ENCODE data around the gene KAZALD1. TPM values are rescaled to one million over a fixed set of nuclear protein-coding genes. Genes with fewer than 3 reads are reported as not detected.

The KAZALD1 gene
- total and polyA plus RNA-seq, 2 donors (not counting 1 experiment from before 2014, with no cell fraction given): 0.34 to 0.37 TPM

DNA sequence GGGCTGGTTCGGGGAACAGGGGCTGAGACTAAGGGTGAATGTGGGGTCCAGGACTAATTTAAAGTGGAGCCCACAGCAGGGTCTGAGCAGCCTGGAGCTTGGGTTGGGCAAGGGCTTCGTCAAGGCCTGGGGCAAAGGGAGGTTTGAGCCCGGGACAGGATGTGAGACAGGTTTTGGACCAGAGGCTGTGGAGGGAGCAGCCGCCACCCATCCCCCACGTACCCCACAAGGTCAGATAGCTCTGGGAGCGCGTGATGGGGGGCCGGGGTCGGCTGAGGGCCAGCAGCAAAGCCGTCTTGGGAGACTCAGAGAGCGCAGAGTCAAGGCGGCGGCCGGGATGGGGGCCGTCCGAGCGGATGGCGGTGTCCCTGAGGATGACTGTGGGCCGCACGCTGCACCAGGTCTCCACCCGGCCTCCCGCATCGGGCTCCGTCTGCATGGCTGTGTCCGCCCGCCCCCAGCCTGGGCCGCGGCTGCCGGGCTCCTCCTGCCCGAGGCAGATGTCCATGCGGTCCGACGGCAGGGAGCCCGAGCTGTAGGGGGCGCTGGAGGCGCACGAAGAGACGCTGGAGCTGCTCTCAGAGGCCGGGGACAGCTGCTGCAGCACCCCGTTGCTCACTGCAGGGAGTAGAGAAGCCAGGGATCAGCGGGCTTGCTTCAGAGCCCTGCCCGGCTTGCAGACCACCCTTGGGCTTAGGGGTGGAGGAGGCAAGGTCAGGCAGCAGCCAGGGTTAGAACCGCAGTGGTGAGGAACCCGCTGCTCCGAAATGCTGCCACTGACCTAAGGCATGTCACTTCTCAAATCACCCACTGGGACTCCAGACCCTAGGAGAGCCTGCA lies 43.0 kb upstream of the KAZALD1 start:
- peaks cover 16 to 22% of the 10 kb centered on the region in 2 donors for H3K4me1 ChIP-seq (ENCODE audit: control insufficient read depth in 2 of 2, insufficient read depth in 2 of 2, low read length in 2 of 2)
- intact Hi-C loops (cut with micrococcal nuclease): no loop called here
- Mint-ChIP-seq H3K27ac (no peak overlapping the region), H3K4me3 (peak overlapping the region; percentile 38), H3K4me1 (peaks cover 16% of the 10 kb centered on the region), H3K27me3 (peaks cover 38% of the 10 kb centered on the region), H3K9me3 (ENCODE audit: insufficient read depth) (no peaks in the 10 kb centered on the region)
- DNase-seq: peak; percentile 67
- 26% methylated on average over 41 of the region's 45 CpGs for WGBS (ENCODE audit: insufficient coverage)
- TF ChIP-seq, protein P1, sequence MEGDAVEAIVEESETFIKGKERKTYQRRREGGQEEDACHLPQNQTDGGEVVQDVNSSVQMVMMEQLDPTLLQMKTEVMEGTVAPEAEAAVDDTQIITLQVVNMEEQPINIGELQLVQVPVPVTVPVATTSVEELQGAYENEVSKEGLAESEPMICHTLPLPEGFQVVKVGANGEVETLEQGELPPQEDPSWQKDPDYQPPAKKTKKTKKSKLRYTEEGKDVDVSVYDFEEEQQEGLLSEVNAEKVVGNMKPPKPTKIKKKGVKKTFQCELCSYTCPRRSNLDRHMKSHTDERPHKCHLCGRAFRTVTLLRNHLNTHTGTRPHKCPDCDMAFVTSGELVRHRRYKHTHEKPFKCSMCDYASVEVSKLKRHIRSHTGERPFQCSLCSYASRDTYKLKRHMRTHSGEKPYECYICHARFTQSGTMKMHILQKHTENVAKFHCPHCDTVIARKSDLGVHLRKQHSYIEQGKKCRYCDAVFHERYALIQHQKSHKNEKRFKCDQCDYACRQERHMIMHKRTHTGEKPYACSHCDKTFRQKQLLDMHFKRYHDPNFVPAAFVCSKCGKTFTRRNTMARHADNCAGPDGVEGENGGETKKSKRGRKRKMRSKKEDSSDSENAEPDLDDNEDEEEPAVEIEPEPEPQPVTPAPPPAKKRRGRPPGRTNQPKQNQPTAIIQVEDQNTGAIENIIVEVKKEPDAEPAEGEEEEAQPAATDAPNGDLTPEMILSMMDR (IDR thresholded peaks at IDR 0.05): peak; percentile 69
- no peak for TF ChIP-seq EZH2 (IDR thresholded peaks at IDR 0.05; ENCODE audit: borderline replicate concordance, insufficient read depth, low read depth, low read length, poor library complexity, severe bottlenecking)
- no peaks in the 10 kb centered on the region for H3K79me2 ChIP-seq (ENCODE audit: control insufficient read depth, insufficient read depth, low read length)
- H3K9ac ChIP-seq (ENCODE audit: low read length): peak overlapping the region; percentile 3
- H3K4me3 ChIP-seq (ENCODE audit: control extremely low read depth in 1 of 5, extremely low read depth in 1 of 5, insufficient read depth in 1 of 5, low read depth in 2 of 5, low read length in 4 of 5): peak overlapping the region in 1 of 5 experiments; percentile 23
- H3K4me2 ChIP-seq (replicated peaks; ENCODE audit: low read depth, low read length, poor library complexity, severe bottlenecking): peak overlapping the region; percentile 65
- H3K27me3 ChIP-seq (replicated peaks in 1 of 4; ENCODE audit: control extremely low read depth in 1 of 4, control insufficient read depth in 3 of 4, insufficient read depth in 4 of 4, low read length in 3 of 4): peaks cover 0 to 46% (median 24%) of the 10 kb centered on the region in 4 experiments
- H3K27ac ChIP-seq (ENCODE audit: low read length in 2 of 2): no peak overlapping the region
- peak overlapping the region; percentile 60 for H2AFZ ChIP-seq (ENCODE audit: insufficient read depth, low read depth, low read length, poor library complexity, severe bottlenecking)
- ChIA-PET POLR2A (interaction anchor here (0.9 to 1.8 kb wide), 3 partner anchors 12 to 20 kb away, joined by 4 to 9 read pairs (median 4); partner anchors contain the start of genes LZTS2, PDZD7 and SFXN3), CTCF (interaction anchor here (0.7 to 7.0 kb wide), 14 partner anchors 8 to 79 kb away, joined by 3 to 57 read pairs (median 6); partner anchors contain the start of genes LZTS2, PDZD7 and SFXN3)
- no peaks in the 10 kb centered on the region for H3K36me3 ChIP-seq (replicated peaks in 1 of 2; ENCODE audit: control extremely low read depth in 1 of 2, control insufficient read depth in 1 of 2, extremely low read depth in 1 of 2, insufficient read depth in 2 of 2, low read length in 1 of 2)
- no peaks in the 10 kb centered on the region for H3K9me3 ChIP-seq (ENCODE audit: control extremely low read depth in 1 of 3, control insufficient read depth in 2 of 3, insufficient read depth in 1 of 3, low read length in 2 of 3)
- H4K20me1 ChIP-seq (ENCODE audit: control insufficient read depth, insufficient read depth, low read length, poor library complexity, severe bottlenecking): no peaks in the 10 kb centered on the region
- peak; percentile 46 for ATAC-seq (ENCODE audit: low read depth)

DNA sequence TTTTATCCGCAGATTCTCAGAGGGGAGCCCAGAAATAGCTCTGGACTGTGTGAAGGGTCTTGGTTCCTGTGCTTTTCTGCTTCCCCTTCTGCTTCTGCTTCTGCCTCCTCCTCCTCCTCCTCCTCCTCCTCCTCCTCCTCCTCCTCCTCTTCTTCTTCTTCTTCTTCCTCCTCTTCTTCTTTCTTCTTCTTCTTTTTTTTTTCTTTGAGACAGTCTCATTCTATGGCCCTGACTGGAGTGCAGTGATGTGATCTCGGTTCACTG lies 42.4 kb upstream of the KAZALD1 start:
- CTCF ChIA-PET: interaction anchor here (0.7 to 7.0 kb wide), 13 partner anchors 8 to 53 kb away, joined by 3 to 57 read pairs (median 6); partner anchors contain the start of genes LZTS2, PDZD7 and SFXN3
- peaks cover 14% of the 10 kb centered on the region for H3K4me1 Mint-ChIP-seq
- POLR2A ChIA-PET: interaction anchor here (0.6 to 1.2 kb wide), 3 partner anchors 12 to 47 kb away, joined by 4 read pairs; partner anchors contain the start of genes PDZD7 and SFXN3

More for the DNA sequence above, 42.4 kb upstream of the KAZALD1 start:
- Histone ChIP-seq H2AFZ (ENCODE audit: insufficient read depth, low read depth, low read length, poor library complexity, severe bottlenecking) (peak overlapping the region; percentile 60), H3K4me1 (ENCODE audit: control insufficient read depth in 2 of 2, insufficient read depth in 2 of 2, low read length in 2 of 2) (peaks cover 16 to 19% of the 10 kb centered on the region in 2 donors), H3K27ac (ENCODE audit: low read length in 2 of 2) (no peak overlapping the region), H3K27me3 (replicated peaks in 1 of 4; ENCODE audit: control extremely low read depth in 1 of 4, control insufficient read depth in 3 of 4, insufficient read depth in 4 of 4, low read length in 3 of 4) (peaks cover 0 to 45% (median 24%) of the 10 kb centered on the region in 4 experiments), H4K20me1 (ENCODE audit: control insufficient read depth, insufficient read depth, low read length, poor library complexity, severe bottlenecking) (no peaks in the 10 kb centered on the region), H3K36me3 (replicated peaks in 1 of 2; ENCODE audit: control extremely low read depth in 1 of 2, control insufficient read depth in 1 of 2, extremely low read depth in 1 of 2, insufficient read depth in 2 of 2, low read length in 1 of 2) (no peaks in the 10 kb centered on the region), H3K9me3 (ENCODE audit: control extremely low read depth in 1 of 3, control insufficient read depth in 2 of 3, insufficient read depth in 1 of 3, low read length in 2 of 3) (no peaks in the 10 kb centered on the region), H3K4me2 (replicated peaks; ENCODE audit: low read depth, low read length, poor library complexity, severe bottlenecking) (peak overlapping the region; percentile 65), H3K4me3 (ENCODE audit: control extremely low read depth in 1 of 5, extremely low read depth in 1 of 5, insufficient read depth in 1 of 5, low read depth in 2 of 5, low read length in 4 of 5) (no peak overlapping the region), H3K79me2 (ENCODE audit: control insufficient read depth, insufficient read depth, low read length) (no peaks in the 10 kb centered on the region), H3K9ac (ENCODE audit: low read length) (no peak overlapping the region)
- no peak for TF ChIP-seq EZH2 (IDR thresholded peaks at IDR 0.05; ENCODE audit: borderline replicate concordance, insufficient read depth, low read depth, low read length, poor library complexity, severe bottlenecking)
- Mint-ChIP-seq H3K27ac (no peak overlapping the region), H3K4me3 (peak overlapping the region; percentile 14), H3K27me3 (peaks cover 34% of the 10 kb centered on the region), H3K9me3 (ENCODE audit: insufficient read depth) (no peaks in the 10 kb centered on the region)
- ATAC-seq (ENCODE audit: low read depth) (no peak), DNase-seq (no peak)
- intact Hi-C loops (cut with micrococcal nuclease): no loop called here
- WGBS (ENCODE audit: insufficient coverage): 33% methylated on average over 1 of the region's 2 CpGs

All from B cell (primary cell).